Testis (tissue), 3 donors: ENCODE results near the gene NKIRAS1. TPM values are rescaled to one million over a fixed set of nuclear protein-coding genes. Genes with fewer than 3 reads are reported as not detected.

Experiments used
- DNase-seq: peaks from one replicate; pipeline ENCODE4 v3.0.0-alpha.2; 2019
- H3K27ac ChIP-seq, 2 donors: fragments of 200-600 bp; sonication (generic); one replicate each; pipeline ENCODE4 v1.5.1; 2019
- H3K27me3 ChIP-seq: fragments of 200-600 bp; sonication (generic); one replicate; pipeline ENCODE4 v1.5.1; 2019
- H3K36me3 ChIP-seq: fragments of 200-600 bp; sonication (generic); one replicate; pipeline ENCODE4 v1.5.1; 2017; ENCODE audit warnings: low read depth; ENCODE audit errors: missing control alignments
- H3K4me1 ChIP-seq: fragments of 200-600 bp; sonication (generic); one replicate; pipeline ENCODE4 v1.5.1; 2019
- H3K4me3 ChIP-seq, 2 donors: fragments of 200-600 bp; sonication (generic); one replicate each; pipeline ENCODE4 v1.5.1; 2017 to 2019
- H3K9me3 ChIP-seq: fragments of 200-600 bp; sonication (generic); one replicate; pipeline ENCODE4 v1.5.1; 2017
- POLR2A ChIP-seq: fragments of 450-650 bp; IDR thresholded peaks from one replicate; pipeline ENCODE4 v1.6.1; 2017; ENCODE audit warnings: antibody characterized with exemption, mild to moderate bottlenecking, moderate library complexity
- WGBS, 2 donors: methylation state at CpG; one replicate each; pipeline ENCODE4 v1.1.5; 2018; 5-methylcytosine and 5-hydroxymethylcytosine counted together
- intact Hi-C: fragments of 100-400 bp; cut with DNase I; formaldehyde crosslinking; loops from one replicate; pipeline ENCODE4 v1.15.1; 2023; ENCODE audit warnings: low total_unique reads
- polyA plus RNA-seq: library from polyadenylated mRNA; stranded (reverse); fragments of 350-450 nt; fragmentation: Illumina TruSeq; extraction: RNeasy Lipid Tissue Mini Kit (QIAGEN cat#74804); gene quantifications from one replicate; pipeline ENCODE4 v1.2.3, GENCODE V29; 2014; ENCODE audit warnings: low read depth, low replicate concordance; ENCODE audit not compliant: insufficient read depth
- total RNA-seq, 2 donors: library from RNA; depleted of rRNA; stranded (reverse); fragments of >200 nt; gene quantifications; one replicate each; pipeline ENCODE4 v1.2.3, GENCODE V29; 2016
- TF ChIP-seq, protein P1 (sequence below), 3 experiments: fragments of 450-650 bp in 2 of 3; fragments of 200-600 bp in 1 of 3; sonication (generic) in 1 of 3; IDR thresholded peaks; one replicate each; pipeline ENCODE4 v1.5.1; 2016 to 2019; ENCODE audit warnings: antibody characterized with exemption in 3 of 3, mild to moderate bottlenecking in 2 of 3, moderate library complexity in 1 of 3

Gene NKIRAS1
- total and polyA plus RNA-seq, 3 donors from 2014 or later: 35.0 to 41.1 (median 37.2) TPM

GRCh38 chr3:23911397-23911796, 5.4 kb downstream of the NKIRAS1 start:
- no peak overlapping the region for H3K27ac ChIP-seq
- no peaks in the 10 kb centered on the region for H3K9me3 ChIP-seq
- H3K4me1 ChIP-seq: peaks cover 4% of the 10 kb centered on the region
- intact Hi-C loops: no loop called here
- WGBS, 2 donors: 88 to 92% methylated on average over 2 of the region's 2 CpGs
- no peak overlapping the region for H3K4me3 ChIP-seq
- TF ChIP-seq POLR2A: no peak
- TF ChIP-seq, protein P1, sequence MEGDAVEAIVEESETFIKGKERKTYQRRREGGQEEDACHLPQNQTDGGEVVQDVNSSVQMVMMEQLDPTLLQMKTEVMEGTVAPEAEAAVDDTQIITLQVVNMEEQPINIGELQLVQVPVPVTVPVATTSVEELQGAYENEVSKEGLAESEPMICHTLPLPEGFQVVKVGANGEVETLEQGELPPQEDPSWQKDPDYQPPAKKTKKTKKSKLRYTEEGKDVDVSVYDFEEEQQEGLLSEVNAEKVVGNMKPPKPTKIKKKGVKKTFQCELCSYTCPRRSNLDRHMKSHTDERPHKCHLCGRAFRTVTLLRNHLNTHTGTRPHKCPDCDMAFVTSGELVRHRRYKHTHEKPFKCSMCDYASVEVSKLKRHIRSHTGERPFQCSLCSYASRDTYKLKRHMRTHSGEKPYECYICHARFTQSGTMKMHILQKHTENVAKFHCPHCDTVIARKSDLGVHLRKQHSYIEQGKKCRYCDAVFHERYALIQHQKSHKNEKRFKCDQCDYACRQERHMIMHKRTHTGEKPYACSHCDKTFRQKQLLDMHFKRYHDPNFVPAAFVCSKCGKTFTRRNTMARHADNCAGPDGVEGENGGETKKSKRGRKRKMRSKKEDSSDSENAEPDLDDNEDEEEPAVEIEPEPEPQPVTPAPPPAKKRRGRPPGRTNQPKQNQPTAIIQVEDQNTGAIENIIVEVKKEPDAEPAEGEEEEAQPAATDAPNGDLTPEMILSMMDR (IDR thresholded peaks at IDR 0.05): no peak
- no peaks in the 10 kb centered on the region for H3K36me3 ChIP-seq
- no peak for DNase-seq
- no peaks in the 10 kb centered on the region for H3K27me3 ChIP-seq

- Histone ChIP-seq H3K27me3 (no peaks in the 10 kb centered on the region), H3K4me3 (no peak overlapping the region), H3K36me3 (no peaks in the 10 kb centered on the region), H3K27ac (no peak overlapping the region), H3K4me1 (no peaks in the 10 kb centered on the region), H3K9me3 (no peaks in the 10 kb centered on the region)
- no peak for TF ChIP-seq POLR2A
- TF ChIP-seq, protein P1 (IDR thresholded peaks at IDR 0.05): no peak
- intact Hi-C loops: no loop called here
- no peak for DNase-seq
- WGBS, 2 donors: 88 to 94% methylated on average over 7 of the region's 7 CpGs
Measured at GRCh38 chr3:23909341-23909740, 7.4 kb downstream of the NKIRAS1 start.

DNA sequence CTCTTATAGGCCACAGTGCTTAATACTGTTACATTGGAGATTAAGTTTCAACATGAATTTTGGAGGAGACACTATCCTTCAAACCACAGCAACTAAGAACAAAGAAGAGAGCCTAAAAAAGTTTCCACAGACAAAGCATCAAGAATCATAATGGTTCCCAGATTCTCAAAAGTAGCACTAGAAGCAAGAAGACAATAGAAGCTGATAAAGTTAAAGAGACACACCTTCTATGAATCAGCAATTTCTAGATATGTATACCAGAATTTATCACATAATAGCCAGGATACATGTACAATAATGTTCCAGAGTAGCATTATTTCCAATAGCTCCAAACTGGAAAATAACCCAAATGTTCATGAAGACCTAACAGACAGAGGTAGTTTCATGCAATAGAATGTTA, 12.2 kb downstream of the NKIRAS1 start:
- Histone ChIP-seq H3K4me3 (no peak overlapping the region), H3K27me3 (no peaks in the 10 kb centered on the region), H3K27ac (no peak overlapping the region), H3K36me3 (no peaks in the 10 kb centered on the region), H3K9me3 (no peaks in the 10 kb centered on the region), H3K4me1 (no peaks in the 10 kb centered on the region)
- intact Hi-C loops: no loop called here
- TF ChIP-seq, protein P1 (IDR thresholded peaks at IDR 0.05): no peak
- TF ChIP-seq POLR2A: no peak
- DNase-seq: no peak

DNA sequence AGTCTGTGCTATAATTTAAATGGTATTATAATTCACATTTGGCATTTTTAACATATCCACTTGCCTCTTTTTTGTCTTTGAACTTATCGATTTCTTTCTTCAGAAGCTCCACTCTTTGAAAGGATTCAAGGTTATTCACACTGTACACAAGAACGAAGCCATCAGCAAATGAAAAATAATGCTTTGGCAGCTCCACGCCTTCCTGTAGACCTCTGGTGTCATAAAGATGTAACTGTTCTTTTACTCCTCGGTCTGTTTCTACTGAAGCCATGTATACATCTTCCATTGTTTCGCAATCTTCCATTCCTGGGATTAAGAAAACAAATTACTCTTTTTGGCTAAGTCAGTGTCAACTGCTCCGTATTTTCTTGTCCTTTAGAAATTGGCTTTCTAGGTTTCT, 16.0 kb downstream of the NKIRAS1 start:
- H3K4me1 ChIP-seq: no peaks in the 10 kb centered on the region
- H3K9me3 ChIP-seq: no peaks in the 10 kb centered on the region
- H3K27ac ChIP-seq: no peak overlapping the region
- no peak for DNase-seq
- no peak overlapping the region for H3K4me3 ChIP-seq
- WGBS, 2 donors: 55 to 67% methylated on average over 6 of the region's 6 CpGs
- no peaks in the 10 kb centered on the region for H3K27me3 ChIP-seq
- H3K36me3 ChIP-seq: no peaks in the 10 kb centered on the region
- intact Hi-C loops: no loop called here
- TF ChIP-seq, protein P1 (IDR thresholded peaks at IDR 0.05): no peak
- no peak for TF ChIP-seq POLR2A

GRCh38 chr3:23895181-23895580, 21.6 kb downstream of the NKIRAS1 start:
- Histone ChIP-seq H3K27me3 (no peaks in the 10 kb centered on the region), H3K27ac (no peak overlapping the region), H3K4me3 (no peak overlapping the region), H3K36me3 (no peaks in the 10 kb centered on the region), H3K4me1 (peaks cover 5% of the 10 kb centered on the region), H3K9me3 (no peaks in the 10 kb centered on the region)
- no peak for TF ChIP-seq POLR2A
- TF ChIP-seq, protein P1 (IDR thresholded peaks at IDR 0.05): no peak
- WGBS, 2 donors: 81 to 89% methylated on average over 4 of the region's 4 CpGs
- no peak for DNase-seq
- intact Hi-C loops: no loop called here
